Measurements from ENCODE around the gene TIMP3.

DNA sequence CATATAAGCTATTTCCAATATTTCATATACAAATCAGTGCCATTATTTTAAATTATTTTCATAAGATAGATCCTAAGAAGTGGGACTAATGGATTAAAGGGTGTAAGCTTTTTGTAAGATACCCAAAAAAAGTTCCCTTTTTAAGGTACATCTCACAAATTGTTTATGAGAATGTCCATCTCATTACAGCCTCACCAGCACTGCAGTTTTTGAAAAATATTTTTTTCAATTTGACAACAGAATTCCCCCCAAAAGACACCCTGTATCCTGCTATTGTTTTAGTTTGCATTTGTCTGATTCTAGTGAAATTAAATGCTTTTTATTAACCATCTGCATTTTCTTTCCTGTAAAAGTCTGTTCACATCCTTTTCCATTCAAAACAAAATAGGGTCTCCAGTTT lies 69.0 kb downstream of the TIMP3 start:
- TF ChIP-seq, protein P1, sequence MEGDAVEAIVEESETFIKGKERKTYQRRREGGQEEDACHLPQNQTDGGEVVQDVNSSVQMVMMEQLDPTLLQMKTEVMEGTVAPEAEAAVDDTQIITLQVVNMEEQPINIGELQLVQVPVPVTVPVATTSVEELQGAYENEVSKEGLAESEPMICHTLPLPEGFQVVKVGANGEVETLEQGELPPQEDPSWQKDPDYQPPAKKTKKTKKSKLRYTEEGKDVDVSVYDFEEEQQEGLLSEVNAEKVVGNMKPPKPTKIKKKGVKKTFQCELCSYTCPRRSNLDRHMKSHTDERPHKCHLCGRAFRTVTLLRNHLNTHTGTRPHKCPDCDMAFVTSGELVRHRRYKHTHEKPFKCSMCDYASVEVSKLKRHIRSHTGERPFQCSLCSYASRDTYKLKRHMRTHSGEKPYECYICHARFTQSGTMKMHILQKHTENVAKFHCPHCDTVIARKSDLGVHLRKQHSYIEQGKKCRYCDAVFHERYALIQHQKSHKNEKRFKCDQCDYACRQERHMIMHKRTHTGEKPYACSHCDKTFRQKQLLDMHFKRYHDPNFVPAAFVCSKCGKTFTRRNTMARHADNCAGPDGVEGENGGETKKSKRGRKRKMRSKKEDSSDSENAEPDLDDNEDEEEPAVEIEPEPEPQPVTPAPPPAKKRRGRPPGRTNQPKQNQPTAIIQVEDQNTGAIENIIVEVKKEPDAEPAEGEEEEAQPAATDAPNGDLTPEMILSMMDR (IDR thresholded peaks at IDR 0.05), result no peak
- no peak for TF ChIP-seq EP300 (IDR thresholded peaks at IDR 0.05)
- TF ChIP-seq POLR2AphosphoS5 (IDR thresholded peaks at IDR 0.05), result no peak
- TF ChIP-seq POLR2A (IDR thresholded peaks at IDR 0.05), result no peak

All from stomach (tissue), 4 donors.